Stimulated activated CD4-positive, alpha-beta T cell treated with anti-CD3 and anti-CD28 coated beads, TNF-alpha, amount 100 ng/mL, for 24 hours (primary cell): Measurements from ENCODE around the gene EIF4ENIF1.
A peak's percentile ranks its signal among the peaks of the same experiment; 100 is the strongest.
"Not testable (repeated sequence)": the region's sequence is repeated elsewhere in the genome, so short reads cannot be mapped to it uniquely, and the experiment has no call there.

ENCODE experiments used
- DNase-seq, 3 experiments: peaks; one replicate each; pipeline ENCODE4 v3.0.0-alpha.2; 2020; ENCODE audit warnings: low read depth in 3 of 3

Gene EIF4ENIF1

DNA sequence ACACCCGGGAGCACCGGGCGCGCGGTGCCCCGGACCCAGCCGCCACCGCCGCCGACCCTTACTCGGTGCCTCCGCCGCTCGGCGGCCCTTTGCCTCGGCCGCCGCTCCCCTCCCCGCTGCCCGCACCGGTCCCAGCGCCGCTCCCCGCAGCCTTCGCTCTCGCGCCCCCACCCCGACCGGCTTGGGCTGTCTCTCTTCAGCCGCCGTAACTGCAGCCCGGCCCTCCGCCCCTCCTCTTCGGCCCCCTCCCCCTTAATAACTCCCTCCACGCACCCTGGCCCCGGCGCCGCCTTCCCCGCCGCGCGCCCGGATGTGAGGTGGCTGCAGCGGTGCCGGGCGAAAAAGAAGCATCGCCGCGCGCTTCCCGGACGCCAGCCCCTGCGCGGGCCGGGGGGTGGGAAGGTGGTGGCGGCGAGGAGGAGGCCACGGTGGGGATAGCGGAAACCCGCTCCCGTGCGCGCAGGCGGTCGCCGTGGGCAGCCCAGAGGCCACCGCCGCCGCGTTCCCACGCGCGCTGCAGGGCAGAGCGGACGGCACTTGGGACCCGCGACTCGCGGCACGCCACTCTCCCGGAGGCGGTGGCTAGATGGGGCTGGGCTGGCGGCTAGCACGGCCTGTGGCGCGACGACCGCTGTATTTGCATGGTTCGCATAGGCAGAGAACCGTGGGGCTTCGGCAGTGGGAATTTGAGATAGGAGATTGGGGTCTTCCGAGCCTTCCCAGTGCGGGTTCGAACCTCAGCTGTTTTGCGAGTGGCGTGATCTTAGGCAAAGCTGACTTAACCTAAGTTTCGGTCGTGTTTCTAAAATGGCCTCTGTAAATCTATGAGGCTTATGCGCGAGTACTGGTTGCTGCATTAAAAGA is at the start of gene EIF4ENIF1:
Gene EIF4ENIF1, minus strand, starts transcription at position 211 of the 864 bp plus-strand sequence. CDS start 1,124 bp downstream, outside the sequence.
- peak; percentile 71 to 84 (median 81) for DNase-seq

GRCh38 chr22:31538815-31539214 is 49.2 kb upstream of the EIF4ENIF1 start:
- peak in 2 of 3 experiments; percentile 34 to 44 for DNase-seq

- DNase-seq, result peak in 2 of 3 experiments; percentile 20 to 60
Observed at GRCh38 chr22:31537019-31537535, 47.4 kb upstream of the EIF4ENIF1 start.

DNA sequence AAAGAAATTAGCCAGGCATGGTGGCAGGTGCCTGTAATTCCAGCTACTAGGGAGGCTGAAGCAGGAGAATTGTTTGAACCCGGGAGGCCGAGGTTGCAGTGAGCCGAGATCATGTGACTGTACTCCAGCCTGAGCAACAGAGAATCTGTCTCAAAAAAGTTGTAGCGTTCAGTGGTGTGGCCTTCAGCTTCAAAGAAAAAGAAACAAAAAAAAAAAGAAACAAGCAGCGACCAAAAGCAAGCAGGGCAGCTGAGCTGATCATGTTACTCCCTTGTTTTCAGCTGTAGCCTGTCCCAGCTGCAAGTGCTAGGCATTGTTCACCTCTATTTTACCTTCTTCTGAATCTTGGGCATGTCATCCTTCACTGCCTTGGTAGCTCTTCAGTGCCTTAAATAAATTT is 43.7 kb upstream of the EIF4ENIF1 start:
- DNase-seq, result no peak

DNA sequence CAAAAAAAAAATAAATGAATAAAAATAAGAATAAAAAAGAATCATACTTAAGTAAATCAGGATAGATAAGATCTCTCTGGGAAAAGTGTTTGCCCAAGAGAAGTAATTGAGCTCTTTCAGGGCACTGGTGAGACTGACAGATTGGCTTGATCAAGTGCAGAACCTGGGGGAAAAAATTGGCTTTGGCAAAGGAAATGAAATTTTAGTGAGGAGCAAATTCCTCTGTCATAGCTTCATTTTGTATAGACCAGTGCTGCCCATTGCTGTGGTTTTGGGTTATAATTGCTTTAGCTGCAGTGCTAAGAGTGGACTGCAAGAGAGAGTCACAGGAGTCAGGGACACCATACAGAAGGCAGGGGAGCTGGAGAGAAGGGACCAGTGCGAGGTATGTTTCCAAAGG is 42.4 kb upstream of the EIF4ENIF1 start:
- DNase-seq, result no peak

DNA sequence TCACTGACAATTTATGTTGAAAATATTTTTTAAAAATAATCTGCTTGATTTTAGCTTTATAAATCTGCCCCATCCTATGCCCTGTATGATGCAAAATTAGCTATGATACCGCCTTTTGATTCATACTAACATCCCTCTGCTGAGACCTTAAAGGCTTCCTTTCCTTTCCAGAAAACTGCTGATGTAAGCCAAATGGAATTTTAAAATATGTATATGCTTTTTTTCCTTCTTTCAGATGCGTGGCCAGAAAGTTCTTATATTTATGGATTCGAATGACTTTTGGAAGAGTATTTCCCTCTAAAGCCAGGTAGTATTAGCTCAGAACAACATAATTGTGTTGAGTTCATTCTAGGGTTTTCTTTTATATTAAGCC is 41.2 kb upstream of the EIF4ENIF1 start:
- DNase-seq, result no peak

DNA sequence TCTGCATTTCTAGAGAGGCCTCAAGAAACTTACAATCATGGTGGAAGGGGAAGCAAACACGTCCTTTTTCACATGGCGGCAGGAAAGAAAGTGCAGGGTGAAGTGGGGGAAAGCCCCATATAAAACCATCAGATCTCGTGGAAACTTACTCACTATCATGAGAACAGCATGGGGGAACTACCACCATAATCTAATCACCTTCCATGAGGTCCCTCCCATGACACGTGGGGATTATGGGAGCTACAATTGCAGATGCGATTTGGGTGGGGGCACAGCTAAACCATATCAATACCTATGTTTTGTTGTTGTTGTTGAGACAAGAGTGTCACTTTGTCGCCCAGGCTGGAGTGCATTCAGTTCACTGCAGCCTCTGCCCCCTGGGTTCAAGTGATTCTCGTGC is 36.6 kb upstream of the EIF4ENIF1 start:
- peak; percentile 17 to 47 (median 34) for DNase-seq

DNA sequence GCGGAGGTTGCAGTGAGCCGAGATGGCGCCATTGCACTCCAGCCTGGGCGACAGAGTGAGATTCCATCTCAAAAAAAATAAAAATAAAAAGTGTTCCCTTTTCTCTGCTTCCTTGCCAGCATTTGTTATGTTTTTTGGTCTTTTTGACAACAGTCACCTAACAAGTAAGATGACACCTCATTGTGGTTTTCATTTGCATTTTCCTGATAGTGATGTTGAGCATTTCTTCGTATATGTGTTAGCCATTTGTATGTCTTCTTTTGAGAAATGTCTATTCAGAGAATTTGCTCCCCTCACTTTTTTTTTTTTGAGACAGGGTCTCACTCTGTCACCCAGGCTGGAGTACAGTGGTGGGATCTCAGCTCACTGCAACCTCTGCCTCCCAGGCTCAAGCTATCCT is 34.5 kb upstream of the EIF4ENIF1 start:
- DNase-seq, result not testable (repeated sequence)

DNA sequence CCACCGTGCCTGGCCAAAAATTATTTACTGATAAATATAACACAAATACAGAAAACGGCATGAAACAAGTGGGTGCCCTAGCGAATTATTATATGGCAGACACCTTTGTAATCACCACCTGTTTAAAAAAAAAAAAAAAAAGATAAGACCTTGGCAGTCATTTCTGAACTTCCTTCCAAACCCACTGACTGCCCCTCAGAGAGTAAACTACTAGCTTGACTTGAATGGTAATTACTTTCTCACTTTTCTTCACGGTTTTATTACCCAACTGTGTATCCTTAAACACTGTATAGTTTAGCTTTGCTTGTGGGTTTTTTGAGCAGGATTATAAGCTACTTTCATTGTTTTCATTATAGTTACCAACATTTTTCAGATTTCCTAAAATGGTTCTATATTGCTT is 30.4 kb upstream of the EIF4ENIF1 start:
- no peak for DNase-seq

DNA sequence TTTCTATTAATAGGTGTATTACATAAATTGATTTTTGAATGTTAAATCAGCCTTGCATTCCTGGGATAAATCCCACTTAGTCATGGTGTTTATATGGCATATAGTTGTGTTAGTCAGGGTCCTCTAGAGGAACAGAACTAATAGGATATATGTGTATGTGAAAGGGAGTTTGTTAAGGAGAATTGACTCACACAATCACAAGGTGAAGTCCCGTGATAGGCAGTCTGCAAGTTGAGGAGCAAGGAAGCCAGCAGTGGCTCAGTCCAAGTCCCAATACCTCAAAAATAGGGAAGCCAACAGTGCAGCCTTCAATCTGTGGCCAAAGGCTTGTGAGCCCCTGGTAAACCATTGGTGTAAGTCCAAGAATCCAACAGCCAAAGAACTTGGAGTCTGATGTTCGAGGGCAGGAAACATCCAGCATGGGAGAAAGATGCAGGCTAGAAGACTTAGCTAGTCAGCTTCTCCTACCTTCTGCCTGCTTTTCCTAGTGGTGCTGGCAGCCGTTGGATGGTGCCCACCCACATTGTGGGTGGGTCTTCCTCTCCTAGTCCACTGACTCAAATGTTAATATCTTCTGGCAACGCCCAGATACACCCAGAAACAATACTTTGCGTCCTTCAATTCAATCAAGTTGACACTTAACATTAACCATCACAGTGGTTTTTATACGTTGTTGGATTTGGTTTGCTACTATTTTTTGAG is 19.6 kb upstream of the EIF4ENIF1 start:
- DNase-seq, result no peak

DNA sequence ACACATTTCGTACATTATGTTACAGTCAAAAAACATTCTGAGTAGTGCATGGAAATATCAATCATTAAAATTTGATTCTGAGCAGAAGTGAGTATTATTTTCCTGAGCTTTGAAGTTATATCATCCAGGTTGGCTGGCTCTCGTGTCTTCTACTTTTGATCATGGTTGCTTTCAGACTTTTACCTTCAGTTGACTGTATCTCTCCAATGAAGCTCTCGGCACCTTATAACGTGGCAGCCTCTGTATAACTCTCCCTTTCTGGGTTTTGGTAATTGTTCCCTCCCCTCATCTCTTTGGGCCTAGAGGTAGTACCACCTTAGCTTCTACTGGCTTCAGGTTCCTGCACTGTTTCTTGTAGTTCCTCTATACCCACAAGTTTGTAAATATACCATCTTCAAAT is 18.9 kb upstream of the EIF4ENIF1 start:
- no peak for DNase-seq

GRCh38 chr22:31507517-31507916 is 17.9 kb upstream of the EIF4ENIF1 start:
- DNase-seq, result not testable (repeated sequence)

DNA sequence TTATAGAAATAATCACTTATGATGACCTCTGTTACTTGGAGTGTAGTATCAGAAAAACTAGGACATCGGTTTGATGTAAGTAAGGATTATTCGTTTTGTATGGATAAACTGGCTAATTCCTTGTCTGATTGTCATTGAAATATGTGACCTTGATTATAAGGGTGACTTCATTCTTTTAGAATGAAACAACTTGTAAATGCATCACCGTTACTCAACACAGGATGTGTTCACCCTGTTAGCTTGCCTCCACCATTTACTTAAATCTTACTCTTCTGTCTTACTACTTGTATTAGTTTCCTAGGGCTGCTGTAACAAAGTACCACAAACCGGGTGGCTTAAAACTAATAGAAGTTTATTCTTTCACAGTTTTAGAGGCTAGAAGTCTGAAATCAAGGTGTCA is 14.6 kb upstream of the EIF4ENIF1 start:
- DNase-seq, result no peak

DNA sequence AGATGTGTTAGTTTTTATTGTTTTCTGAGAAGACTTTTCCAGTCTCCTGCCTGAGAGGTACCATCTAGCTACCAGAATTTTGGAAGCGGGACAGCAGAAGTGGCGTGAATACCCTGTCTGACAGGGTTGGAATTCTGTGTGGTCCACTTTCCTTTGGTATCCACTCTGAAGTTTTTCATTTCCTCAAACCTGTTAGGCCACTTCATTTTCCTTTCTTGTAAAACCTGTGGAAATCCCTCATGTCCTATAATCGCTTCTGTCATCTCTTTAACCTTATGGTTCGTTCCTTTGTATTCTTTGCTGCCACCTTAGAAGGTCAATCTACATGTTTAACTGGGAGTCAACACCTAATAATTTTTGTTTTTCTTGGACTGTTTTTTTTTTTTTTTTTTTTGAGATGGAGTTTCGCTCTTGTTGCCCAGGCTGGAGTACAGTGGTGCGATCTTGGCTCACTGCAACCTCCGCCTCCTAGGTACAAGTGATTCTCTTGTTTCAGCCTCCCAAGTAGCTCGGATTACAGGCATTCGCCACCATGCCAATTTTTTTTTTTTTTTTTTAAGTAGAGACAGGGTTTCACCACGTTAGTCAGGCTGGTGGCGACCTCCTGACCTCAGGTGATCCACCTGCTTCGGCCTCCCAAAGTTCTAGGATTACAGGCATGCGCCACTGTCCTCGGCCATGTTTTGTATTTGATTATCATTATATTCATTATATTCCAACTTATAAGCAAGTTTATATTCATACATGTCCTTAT is 13.7 kb upstream of the EIF4ENIF1 start:
- DNase-seq, result no peak

DNA sequence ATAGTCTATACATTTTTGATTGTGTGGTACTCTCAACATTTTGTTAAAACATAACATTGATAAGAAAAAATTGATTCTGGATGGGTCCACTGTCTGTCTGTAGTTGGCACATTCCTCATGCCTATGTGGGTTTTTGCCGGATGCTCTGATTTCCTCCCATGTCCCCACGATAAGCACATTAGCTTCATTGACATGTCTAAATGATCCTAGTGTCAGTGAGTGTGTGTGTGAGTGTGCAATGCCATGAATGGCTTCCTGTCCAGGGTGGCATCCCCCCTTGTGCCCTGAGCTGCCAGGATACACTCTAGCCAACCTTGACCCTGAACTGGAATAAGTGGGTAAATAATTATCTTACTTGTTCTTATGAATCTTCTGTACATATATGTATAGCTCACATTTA is 12.1 kb upstream of the EIF4ENIF1 start:
- DNase-seq, result no peak

- no peak for DNase-seq
Observed at GRCh38 chr22:31497148-31497938, 7.7 kb upstream of the EIF4ENIF1 start.

DNA sequence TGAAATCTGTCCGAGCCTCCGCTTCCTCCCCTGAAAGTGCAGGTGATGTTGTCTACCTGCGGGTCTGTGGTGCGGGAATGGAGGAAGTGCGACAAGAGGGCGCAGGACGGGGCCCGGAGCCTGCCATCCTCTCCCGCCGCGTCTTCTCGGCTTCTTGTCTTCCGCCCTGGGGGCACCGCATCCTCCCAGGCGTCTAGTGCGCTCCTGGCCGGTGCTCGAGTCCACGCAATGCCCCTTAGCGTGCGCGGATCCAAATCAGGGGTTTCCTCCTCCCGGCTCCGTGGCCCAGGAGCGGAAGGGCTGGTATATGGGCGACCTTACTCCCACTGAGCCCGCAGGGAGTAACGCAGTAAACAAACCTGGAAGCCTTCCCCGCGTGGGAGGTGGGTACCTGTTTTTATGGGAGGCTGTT is 7.1 kb upstream of the EIF4ENIF1 start:
- DNase-seq, result peak in 2 of 3 experiments; percentile 8 to 33

GRCh38 chr22:31496007-31496734 is 6.5 kb upstream of the EIF4ENIF1 start, which contains the start of gene SFI1:
Gene SFI1 (plus strand): TSS chr22:31496536. CDS start chr22:31508285, 11,749 bp downstream.
- peak; percentile 91 to 95 (median 92) for DNase-seq

- DNase-seq, result no peak
Observed at GRCh38 chr22:31495343-31495742, 5.7 kb upstream of the EIF4ENIF1 start.

DNA sequence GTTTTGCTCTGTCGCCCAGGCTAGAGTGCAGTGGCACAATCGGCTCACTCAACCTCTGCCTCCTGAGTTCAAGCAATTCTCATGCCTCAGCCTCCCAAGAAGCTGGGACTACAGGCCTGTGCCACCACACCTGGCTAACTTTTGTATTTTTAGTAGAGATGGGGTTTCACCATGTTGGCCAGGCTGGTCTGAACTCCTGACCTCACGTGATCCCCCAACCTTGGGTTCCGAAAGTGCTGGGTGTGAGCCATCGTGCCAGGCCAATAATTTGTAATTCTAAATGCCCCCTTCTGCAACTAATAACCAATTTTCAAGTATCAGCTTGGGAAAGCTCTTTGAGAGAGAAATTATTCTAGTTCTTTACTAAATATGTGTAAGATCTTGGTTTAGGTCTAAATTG is 3.7 kb upstream of the EIF4ENIF1 start:
- DNase-seq, result not testable (repeated sequence)
